ENCODE measurements around the gene CDH4. TPM values are rescaled to one million over a fixed set of nuclear protein-coding genes. Genes with fewer than 3 reads are reported as not detected.

The CDH4 gene
- total and polyA plus RNA-seq, 7 donors = under 0.01 to 0.06 TPM; not detected in 5

DNA sequence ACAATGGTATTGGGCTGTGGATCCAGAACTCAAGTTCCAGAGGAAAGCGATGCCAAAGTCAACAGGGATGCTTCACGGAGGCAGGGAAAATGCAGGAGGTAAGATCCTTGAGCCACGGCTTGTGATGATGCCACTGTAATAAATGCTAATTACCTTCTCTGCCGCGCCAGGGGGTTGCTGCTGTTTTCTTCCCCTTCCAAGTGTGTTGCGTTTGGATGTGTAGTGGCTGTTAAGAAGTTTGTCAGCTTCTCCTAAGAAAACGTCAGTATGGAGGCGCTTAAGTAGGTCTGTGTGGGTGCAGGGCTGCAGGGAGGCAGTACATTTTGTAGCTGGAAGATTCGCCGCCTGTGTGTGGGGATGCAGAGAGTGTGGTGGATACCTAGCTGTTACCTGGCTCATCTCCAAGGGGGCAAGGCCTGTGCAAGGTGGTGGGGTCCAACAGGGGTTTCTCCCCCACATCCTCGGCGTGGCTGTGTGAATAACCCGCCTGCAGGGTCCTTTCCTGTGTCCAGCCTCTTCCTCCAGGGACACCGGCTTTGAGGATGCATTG, 318.7 kb downstream of the CDH4 start:
- DNase-seq = no peak
- TF ChIP-seq POLR2AphosphoS5 (IDR thresholded peaks at IDR 0.05) (no peak), POLR2A (IDR thresholded peaks at IDR 0.05) (no peak)
- no peaks in the 10 kb centered on the region for H3K36me3 ChIP-seq
- intact Hi-C loops (cut with DNase I) = no loop called here
- H3K27me3 ChIP-seq = peaks cover 0 to 55% (median 4%) of the 10 kb centered on the region in 3 donors
- no peaks in the 10 kb centered on the region for H3K9me3 ChIP-seq
- 75 to 77% methylated on average over 14 of the region's 14 CpGs for WGBS, 2 donors
- no peak overlapping the region for H3K27ac ChIP-seq
- H3K4me3 ChIP-seq = no peak overlapping the region
- H3K4me1 ChIP-seq = no peaks in the 10 kb centered on the region

- H3K27me3 ChIP-seq = peaks cover 0 to 51% (median 4%) of the 10 kb centered on the region in 3 donors
- no peak overlapping the region for H3K4me3 ChIP-seq
- intact Hi-C loops (cut with DNase I) = no loop called here
- 82 to 87% methylated on average over 9 of the region's 9 CpGs for WGBS, 2 donors
- no peak overlapping the region for H3K27ac ChIP-seq
- TF ChIP-seq EP300 (IDR thresholded peaks at IDR 0.05) (no peak), POLR2A (IDR thresholded peaks at IDR 0.05) (no peak), POLR2AphosphoS5 (IDR thresholded peaks at IDR 0.05) (no peak)
- TF ChIP-seq, protein P1, sequence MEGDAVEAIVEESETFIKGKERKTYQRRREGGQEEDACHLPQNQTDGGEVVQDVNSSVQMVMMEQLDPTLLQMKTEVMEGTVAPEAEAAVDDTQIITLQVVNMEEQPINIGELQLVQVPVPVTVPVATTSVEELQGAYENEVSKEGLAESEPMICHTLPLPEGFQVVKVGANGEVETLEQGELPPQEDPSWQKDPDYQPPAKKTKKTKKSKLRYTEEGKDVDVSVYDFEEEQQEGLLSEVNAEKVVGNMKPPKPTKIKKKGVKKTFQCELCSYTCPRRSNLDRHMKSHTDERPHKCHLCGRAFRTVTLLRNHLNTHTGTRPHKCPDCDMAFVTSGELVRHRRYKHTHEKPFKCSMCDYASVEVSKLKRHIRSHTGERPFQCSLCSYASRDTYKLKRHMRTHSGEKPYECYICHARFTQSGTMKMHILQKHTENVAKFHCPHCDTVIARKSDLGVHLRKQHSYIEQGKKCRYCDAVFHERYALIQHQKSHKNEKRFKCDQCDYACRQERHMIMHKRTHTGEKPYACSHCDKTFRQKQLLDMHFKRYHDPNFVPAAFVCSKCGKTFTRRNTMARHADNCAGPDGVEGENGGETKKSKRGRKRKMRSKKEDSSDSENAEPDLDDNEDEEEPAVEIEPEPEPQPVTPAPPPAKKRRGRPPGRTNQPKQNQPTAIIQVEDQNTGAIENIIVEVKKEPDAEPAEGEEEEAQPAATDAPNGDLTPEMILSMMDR (IDR thresholded peaks at IDR 0.05) = no peak
- H3K4me1 ChIP-seq = no peaks in the 10 kb centered on the region
- no peaks in the 10 kb centered on the region for H3K36me3 ChIP-seq
- no peaks in the 10 kb centered on the region for H3K9me3 ChIP-seq
- no peak for DNase-seq
Observed at GRCh38 chr20:61571221-61571620, 319.2 kb downstream of the CDH4 start.

- Histone ChIP-seq H3K27me3 (peaks cover 0 to 51% (median 4%) of the 10 kb centered on the region in 3 donors), H3K36me3 (no peaks in the 10 kb centered on the region), H3K27ac (no peak overlapping the region), H3K4me1 (no peaks in the 10 kb centered on the region), H3K4me3 (no peak overlapping the region), H3K9me3 (no peaks in the 10 kb centered on the region)
- TF ChIP-seq POLR2AphosphoS5 (IDR thresholded peaks at IDR 0.05) = no peak
- DNase-seq = no peak
- 75 to 76% methylated on average over 13 of the region's 13 CpGs for WGBS, 2 donors
- intact Hi-C loops (cut with DNase I) = no loop called here
Observed at GRCh38 chr20:61571916-61572711, 320.1 kb downstream of the CDH4 start.

- TF ChIP-seq POLR2AphosphoS5 (IDR thresholded peaks at IDR 0.05) (no peak), EP300 (IDR thresholded peaks at IDR 0.05) (no peak)
- Histone ChIP-seq H3K27me3 (peaks cover 0 to 58% (median 4%) of the 10 kb centered on the region in 3 donors), H3K9me3 (no peaks in the 10 kb centered on the region), H3K36me3 (no peaks in the 10 kb centered on the region), H3K4me3 (no peak overlapping the region), H3K27ac (no peak overlapping the region), H3K4me1 (no peaks in the 10 kb centered on the region)
- 84 to 89% methylated on average over 7 of the region's 7 CpGs for WGBS, 2 donors
- intact Hi-C loops (cut with DNase I) = no loop called here
- no peak for DNase-seq
Observed at GRCh38 chr20:61572789-61573188, 320.7 kb downstream of the CDH4 start.

DNA sequence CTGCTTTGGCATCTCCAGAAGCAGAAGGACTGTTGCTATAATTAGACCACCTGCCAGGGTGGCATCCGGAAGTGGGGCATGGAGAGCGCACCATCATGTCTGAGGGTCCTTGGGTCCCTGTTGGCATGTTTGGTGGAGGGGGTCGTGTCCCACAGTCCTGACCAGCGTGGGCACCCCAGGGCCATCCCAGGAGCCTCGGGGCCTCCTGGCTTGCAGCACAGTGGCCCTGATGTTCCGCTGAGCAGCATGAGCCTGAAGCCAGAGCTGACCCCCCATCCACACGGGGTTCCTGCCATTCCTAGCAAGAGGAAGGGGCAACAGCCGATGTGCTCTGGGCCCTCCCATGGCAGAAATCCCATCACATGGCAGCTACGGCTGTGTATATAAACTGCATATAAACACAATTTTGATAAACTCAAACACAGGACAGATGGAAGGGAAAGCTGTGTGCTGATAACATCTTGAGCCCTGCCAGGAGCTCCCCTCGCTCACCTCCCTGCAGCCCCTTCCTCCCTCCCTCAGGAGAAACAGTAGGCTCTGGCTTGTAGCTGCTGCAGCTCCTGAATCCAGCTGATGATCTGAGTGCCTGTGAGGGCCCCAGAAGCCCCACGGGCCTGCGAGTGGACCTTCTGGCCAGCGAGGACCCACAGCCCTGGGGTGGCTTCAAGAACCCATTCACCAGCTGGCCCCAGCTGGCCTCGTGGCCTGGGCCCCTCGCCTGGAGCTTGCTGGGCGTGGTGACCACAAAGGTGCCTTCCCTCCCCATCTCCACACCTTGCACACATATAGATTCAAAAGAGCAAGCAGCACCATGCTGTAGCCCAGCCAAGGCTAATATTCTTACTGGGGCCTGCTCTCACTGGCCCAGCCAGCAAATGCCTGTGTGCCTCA, 321.6 kb downstream of the CDH4 start:
- no peak for TF ChIP-seq EP300 (IDR thresholded peaks at IDR 0.05)
- no peak for TF ChIP-seq POLR2AphosphoS5 (IDR thresholded peaks at IDR 0.05)
- TF ChIP-seq POLR2A (IDR thresholded peaks at IDR 0.05) = no peak
- TF ChIP-seq, protein P1 (IDR thresholded peaks at IDR 0.05) = no peak
- Histone ChIP-seq H3K9me3 (no peaks in the 10 kb centered on the region), H3K27me3 (peaks cover 0 to 61% (median 4%) of the 10 kb centered on the region in 3 donors), H3K36me3 (no peaks in the 10 kb centered on the region), H3K27ac (no peak overlapping the region), H3K4me1 (no peaks in the 10 kb centered on the region), H3K4me3 (no peak overlapping the region)
- DNase-seq = no peak
- intact Hi-C loops (cut with DNase I) = no loop called here
- WGBS, 2 donors = 65 to 77% methylated on average over 16 of the region's 16 CpGs

All from sigmoid colon (tissue), 7 donors.